KMS-11 (cell line): Measurements from ENCODE around the gene RAD9A.

ENCODE experiments used
- H2AFZ ChIP-seq: fragments of 200-600 bp; sonication (generic); 2 replicates; pipeline ENCODE4 v1.6.1; 2016; ENCODE audit warnings: antibody characterized with exemption, mixed run types, low read depth
- H3K27ac ChIP-seq: fragments of 200-600 bp; sonication (generic); 2 replicates; pipeline ENCODE4 v1.6.1; 2016; ENCODE audit warnings: mild to moderate bottlenecking, mixed run types
- H3K27me3 ChIP-seq: fragments of 200-600 bp; sonication (generic); 2 replicates; pipeline ENCODE4 v1.6.1; 2017; ENCODE audit warnings: mild to moderate bottlenecking, low read depth, mixed run types, moderate library complexity; ENCODE audit not compliant: insufficient read depth
- H3K36me3 ChIP-seq: fragments of 200-600 bp; sonication (generic); 2 replicates; pipeline ENCODE4 v1.6.1; 2017; ENCODE audit warnings: mild to moderate bottlenecking, mixed run types; ENCODE audit not compliant: insufficient read depth
- H3K4me1 ChIP-seq: fragments of 200-600 bp; sonication (generic); 2 replicates; pipeline ENCODE4 v1.6.1; 2016; ENCODE audit warnings: mild to moderate bottlenecking, low read depth, mixed run types; ENCODE audit not compliant: poor library complexity, severe bottlenecking
- H3K4me2 ChIP-seq: fragments of 200-600 bp; sonication (generic); 2 replicates; pipeline ENCODE4 v1.7.0; 2016; ENCODE audit warnings: mild to moderate bottlenecking, mixed run types
- H3K4me3 ChIP-seq: fragments of 200-600 bp; sonication (generic); IDR thresholded peaks from 2 replicates; pipeline ENCODE4 v1.6.1; 2017; ENCODE audit warnings: low read depth, low read length, mixed read lengths; ENCODE audit not compliant: insufficient read depth
- H3K79me2 ChIP-seq: fragments of 200-600 bp; sonication (generic); 2 replicates; pipeline ENCODE4 v1.6.1; 2016; ENCODE audit warnings: low read depth, mixed run types; ENCODE audit not compliant: insufficient read depth
- H3K9ac ChIP-seq: fragments of 200-600 bp; sonication (generic); 2 replicates; pipeline ENCODE4 v1.6.1; 2016; ENCODE audit warnings: mild to moderate bottlenecking, mixed run types
- H4K20me1 ChIP-seq: fragments of 200-600 bp; sonication (generic); 2 replicates; pipeline ENCODE4 v1.6.1; 2016; ENCODE audit warnings: mild to moderate bottlenecking, mixed run types; ENCODE audit not compliant: insufficient read depth
- TF ChIP-seq, protein P1 (sequence below): fragments of 200-600 bp; sonication (generic); conservative IDR thresholded peaks from 2 replicates; pipeline ENCODE4 v1.6.1; 2017; ENCODE audit warnings: low read depth, mild to moderate bottlenecking, antibody characterized with exemption, low read length, moderate library complexity, mixed read lengths

RAD9A gene

DNA sequence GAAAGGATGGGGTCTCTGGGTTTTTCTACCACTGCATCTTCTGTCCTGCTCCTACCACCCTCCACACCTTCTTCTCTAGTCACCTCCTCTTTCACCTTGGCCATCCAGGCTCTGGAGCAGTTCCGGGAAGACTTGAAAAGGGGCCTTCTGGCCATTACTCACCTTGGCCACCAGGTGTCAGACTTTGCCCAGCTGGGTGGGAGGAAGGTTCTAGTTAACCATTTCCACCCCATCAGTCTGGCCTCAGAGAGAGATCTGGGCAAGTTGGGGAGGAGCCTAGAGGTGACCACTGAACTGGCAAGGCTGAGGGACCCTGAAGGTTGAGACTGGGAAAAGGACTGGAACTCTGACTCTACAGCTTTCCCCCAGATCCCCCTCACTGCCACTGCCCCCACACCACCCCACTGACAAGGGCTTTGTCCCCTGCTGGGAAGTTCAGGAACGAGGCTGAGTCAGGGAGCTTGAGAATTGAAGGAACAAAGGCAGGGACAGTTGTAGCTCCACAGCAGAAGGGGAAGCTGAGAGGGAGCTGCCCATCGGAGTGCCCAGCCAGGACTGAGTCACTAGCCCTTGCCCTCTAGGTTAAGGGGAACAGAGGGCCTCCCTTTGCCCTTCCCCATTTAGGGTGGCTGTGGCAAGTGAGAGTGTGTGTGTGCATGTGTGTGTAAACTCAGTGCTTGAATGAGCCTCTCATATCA lies 34.8 kb upstream of the RAD9A start:
- Histone ChIP-seq H3K4me3 (no peak overlapping the region), H3K4me2 (peak overlapping the region; percentile 83), H3K9ac (peak overlapping the region; percentile 5; the same call in 1 of the 2 replicates), H3K4me1 (peaks cover 41% of the 10 kb centered on the region), H2AFZ (peak overlapping the region; percentile 60; the same call in 1 of the 2 replicates), H3K27me3 (no peaks in the 10 kb centered on the region), H3K79me2 (no peaks in the 10 kb centered on the region), H4K20me1 (no peaks in the 10 kb centered on the region), H3K27ac (no peak overlapping the region), H3K36me3 (no peaks in the 10 kb centered on the region)
- TF ChIP-seq, protein P1, sequence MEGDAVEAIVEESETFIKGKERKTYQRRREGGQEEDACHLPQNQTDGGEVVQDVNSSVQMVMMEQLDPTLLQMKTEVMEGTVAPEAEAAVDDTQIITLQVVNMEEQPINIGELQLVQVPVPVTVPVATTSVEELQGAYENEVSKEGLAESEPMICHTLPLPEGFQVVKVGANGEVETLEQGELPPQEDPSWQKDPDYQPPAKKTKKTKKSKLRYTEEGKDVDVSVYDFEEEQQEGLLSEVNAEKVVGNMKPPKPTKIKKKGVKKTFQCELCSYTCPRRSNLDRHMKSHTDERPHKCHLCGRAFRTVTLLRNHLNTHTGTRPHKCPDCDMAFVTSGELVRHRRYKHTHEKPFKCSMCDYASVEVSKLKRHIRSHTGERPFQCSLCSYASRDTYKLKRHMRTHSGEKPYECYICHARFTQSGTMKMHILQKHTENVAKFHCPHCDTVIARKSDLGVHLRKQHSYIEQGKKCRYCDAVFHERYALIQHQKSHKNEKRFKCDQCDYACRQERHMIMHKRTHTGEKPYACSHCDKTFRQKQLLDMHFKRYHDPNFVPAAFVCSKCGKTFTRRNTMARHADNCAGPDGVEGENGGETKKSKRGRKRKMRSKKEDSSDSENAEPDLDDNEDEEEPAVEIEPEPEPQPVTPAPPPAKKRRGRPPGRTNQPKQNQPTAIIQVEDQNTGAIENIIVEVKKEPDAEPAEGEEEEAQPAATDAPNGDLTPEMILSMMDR = peak; percentile 94

DNA sequence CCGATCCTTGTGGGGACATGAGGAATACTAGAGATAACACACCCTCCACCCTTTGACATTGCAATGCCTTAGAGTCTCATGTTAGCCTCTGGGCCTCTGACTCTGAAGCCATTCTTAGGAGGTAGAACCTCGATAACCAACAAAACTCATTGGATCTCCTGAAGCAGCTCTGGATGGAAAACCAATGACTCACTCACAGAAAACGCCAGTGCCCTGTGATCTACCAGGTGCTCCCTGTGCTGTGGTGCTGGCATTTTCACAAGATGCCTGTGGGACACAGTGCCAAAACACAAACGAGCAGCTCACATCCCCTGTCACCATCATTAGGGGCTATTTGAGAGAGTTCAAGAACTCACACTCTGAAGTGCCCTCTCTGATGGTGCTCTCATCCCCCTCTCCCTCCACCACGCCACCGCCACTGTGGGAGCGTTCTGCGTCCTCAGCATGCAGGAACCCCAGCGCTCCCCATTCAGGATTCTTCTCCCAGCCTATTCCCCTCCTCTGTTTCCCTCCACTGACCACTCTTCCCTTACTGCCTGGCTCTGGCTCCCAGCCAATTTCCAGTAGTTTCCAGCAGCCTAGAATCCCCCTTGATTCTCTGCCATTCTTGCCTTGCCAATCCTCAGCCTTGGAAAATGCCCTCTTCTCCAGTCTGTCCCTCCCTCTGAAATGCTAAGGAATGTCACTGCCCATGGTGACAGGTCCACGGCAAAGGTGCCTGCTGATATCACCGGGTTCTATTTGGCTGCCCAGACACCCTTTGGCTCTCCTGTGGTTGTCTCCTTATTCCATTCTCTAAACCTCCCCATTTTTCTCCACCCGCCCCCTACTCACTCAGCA lies 33.7 kb upstream of the RAD9A start:
- Histone ChIP-seq H3K36me3 (no peaks in the 10 kb centered on the region), H2AFZ (no peak overlapping the region), H3K4me1 (peaks cover 34% of the 10 kb centered on the region), H3K79me2 (no peaks in the 10 kb centered on the region), H3K4me3 (no peak overlapping the region), H3K27ac (no peak overlapping the region), H3K27me3 (no peaks in the 10 kb centered on the region), H3K4me2 (no peak overlapping the region), H3K9ac (no peak overlapping the region), H4K20me1 (no peaks in the 10 kb centered on the region)
- TF ChIP-seq, protein P1 = no peak

DNA sequence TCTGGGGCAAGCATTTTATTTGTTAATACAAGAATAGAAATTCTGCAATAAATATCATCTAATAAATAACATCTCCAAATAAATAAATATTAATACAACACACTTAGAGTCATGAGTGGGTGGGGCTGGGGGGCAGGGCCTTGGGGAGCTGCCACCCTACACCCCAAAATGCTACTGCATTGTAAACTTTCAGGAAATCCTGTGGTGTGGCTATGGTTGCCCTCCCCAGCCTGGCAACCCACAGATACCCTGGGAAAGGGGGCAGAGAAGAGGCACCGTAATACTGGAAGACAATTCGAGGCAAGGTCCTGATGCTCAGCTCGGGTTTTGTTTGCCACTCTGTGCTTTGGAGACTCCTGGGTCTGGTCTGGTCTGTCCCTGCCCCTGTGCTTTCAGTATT lies 27.6 kb upstream of the RAD9A start:
- no peaks in the 10 kb centered on the region for H3K27me3 ChIP-seq
- H3K79me2 ChIP-seq = no peaks in the 10 kb centered on the region
- no peak overlapping the region for H3K4me3 ChIP-seq
- no peak overlapping the region for H3K27ac ChIP-seq
- H3K9ac ChIP-seq = no peak overlapping the region
- peaks cover 14% of the 10 kb centered on the region for H3K4me1 ChIP-seq
- H3K36me3 ChIP-seq = no peaks in the 10 kb centered on the region
- no peak overlapping the region for H3K4me2 ChIP-seq
- H4K20me1 ChIP-seq = no peaks in the 10 kb centered on the region
- TF ChIP-seq, protein P1 = no peak
- no peak overlapping the region for H2AFZ ChIP-seq

GRCh38 chr11:67364783-67365722 lies 26.7 kb upstream of the RAD9A start:
- no peak overlapping the region for H3K9ac ChIP-seq
- H3K79me2 ChIP-seq = no peaks in the 10 kb centered on the region
- TF ChIP-seq, protein P1 = no peak
- peaks cover 20% of the 10 kb centered on the region for H3K4me1 ChIP-seq
- H3K27ac ChIP-seq = no peak overlapping the region
- no peak overlapping the region for H2AFZ ChIP-seq
- no peak overlapping the region for H3K4me3 ChIP-seq
- H3K36me3 ChIP-seq = no peaks in the 10 kb centered on the region
- no peak overlapping the region for H3K4me2 ChIP-seq
- H4K20me1 ChIP-seq = no peaks in the 10 kb centered on the region
- peaks cover 6% of the 10 kb centered on the region; the same call in 1 of the 2 replicates for H3K27me3 ChIP-seq
